ENCODE results near the gene SLC6A15. TPM values are rescaled to one million over a fixed set of nuclear protein-coding genes. Genes with fewer than 3 reads are reported as not detected.
A peak's percentile ranks its signal among the peaks of the same experiment; 100 is the strongest.

SLC6A15 gene
- total and polyA plus RNA-seq, 11 donors = not detected

DNA sequence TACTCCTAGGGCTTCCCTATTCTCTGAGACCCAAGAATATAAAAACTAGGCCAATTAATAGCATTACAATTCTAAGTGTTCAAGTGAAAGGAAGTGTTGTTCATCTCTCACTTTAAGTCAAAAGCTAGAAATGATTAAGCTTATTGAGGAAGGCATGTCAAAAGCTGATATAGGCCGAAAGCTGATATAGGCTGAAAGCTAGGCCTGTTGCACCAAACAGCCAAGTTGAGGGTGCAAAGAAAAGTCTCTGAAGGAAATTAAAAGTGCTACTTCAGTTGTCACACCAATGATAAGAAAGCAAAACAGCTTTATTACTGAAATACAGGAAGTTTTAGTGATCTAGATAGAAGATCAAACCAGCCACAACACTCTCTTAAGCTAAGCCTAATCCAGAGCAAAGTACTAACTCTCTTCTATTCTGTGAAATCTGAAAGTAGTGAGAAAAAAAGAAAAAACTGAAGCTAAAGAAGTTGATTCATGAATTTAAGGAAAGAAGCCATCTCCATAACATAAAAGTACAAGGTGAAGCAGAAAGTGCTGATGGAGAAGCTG, 68.9 kb downstream of the SLC6A15 start:
- H3K27ac ChIP-seq = no peak overlapping the region
- 82 to 87% (median 86%) methylated on average over 1 of the region's 1 CpG for WGBS, 4 donors
- no peaks in the 10 kb centered on the region for H3K36me3 ChIP-seq
- no peaks in the 10 kb centered on the region for H3K4me1 ChIP-seq
- ATAC-seq (no peak), DNase-seq (no peak)
- H3K9me3 ChIP-seq = no peaks in the 10 kb centered on the region
- no peak overlapping the region for H3K4me3 ChIP-seq
- no peak for TF ChIP-seq POLR2A (IDR thresholded peaks at IDR 0.05)
- TF ChIP-seq, protein P1, sequence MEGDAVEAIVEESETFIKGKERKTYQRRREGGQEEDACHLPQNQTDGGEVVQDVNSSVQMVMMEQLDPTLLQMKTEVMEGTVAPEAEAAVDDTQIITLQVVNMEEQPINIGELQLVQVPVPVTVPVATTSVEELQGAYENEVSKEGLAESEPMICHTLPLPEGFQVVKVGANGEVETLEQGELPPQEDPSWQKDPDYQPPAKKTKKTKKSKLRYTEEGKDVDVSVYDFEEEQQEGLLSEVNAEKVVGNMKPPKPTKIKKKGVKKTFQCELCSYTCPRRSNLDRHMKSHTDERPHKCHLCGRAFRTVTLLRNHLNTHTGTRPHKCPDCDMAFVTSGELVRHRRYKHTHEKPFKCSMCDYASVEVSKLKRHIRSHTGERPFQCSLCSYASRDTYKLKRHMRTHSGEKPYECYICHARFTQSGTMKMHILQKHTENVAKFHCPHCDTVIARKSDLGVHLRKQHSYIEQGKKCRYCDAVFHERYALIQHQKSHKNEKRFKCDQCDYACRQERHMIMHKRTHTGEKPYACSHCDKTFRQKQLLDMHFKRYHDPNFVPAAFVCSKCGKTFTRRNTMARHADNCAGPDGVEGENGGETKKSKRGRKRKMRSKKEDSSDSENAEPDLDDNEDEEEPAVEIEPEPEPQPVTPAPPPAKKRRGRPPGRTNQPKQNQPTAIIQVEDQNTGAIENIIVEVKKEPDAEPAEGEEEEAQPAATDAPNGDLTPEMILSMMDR (IDR thresholded peaks at IDR 0.05) = no peak
- intact Hi-C loops (cut with DNase I) = no loop called here
- H3K27me3 ChIP-seq = no peaks in the 10 kb centered on the region

- intact Hi-C loops (cut with DNase I) = no loop called here
- no peak overlapping the region for H3K27ac ChIP-seq
- H3K4me1 ChIP-seq = no peaks in the 10 kb centered on the region
- H3K4me3 ChIP-seq = no peak overlapping the region
- no peaks in the 10 kb centered on the region for H3K9me3 ChIP-seq
- no peaks in the 10 kb centered on the region for H3K36me3 ChIP-seq
- H3K27me3 ChIP-seq = no peaks in the 10 kb centered on the region
- TF ChIP-seq, protein P1 (IDR thresholded peaks at IDR 0.05) = peak; percentile 36 to 69 (median 54)
- TF ChIP-seq POLR2A (IDR thresholded peaks at IDR 0.05) = no peak
- no peak for ATAC-seq
- 91 to 93% (median 92%) methylated on average over 2 of the region's 2 CpGs for WGBS, 4 donors
- DNase-seq = no peak
These were observed 70.1 kb downstream of the SLC6A15 start for GRCh38 chr12:84842406-84843013.

DNA sequence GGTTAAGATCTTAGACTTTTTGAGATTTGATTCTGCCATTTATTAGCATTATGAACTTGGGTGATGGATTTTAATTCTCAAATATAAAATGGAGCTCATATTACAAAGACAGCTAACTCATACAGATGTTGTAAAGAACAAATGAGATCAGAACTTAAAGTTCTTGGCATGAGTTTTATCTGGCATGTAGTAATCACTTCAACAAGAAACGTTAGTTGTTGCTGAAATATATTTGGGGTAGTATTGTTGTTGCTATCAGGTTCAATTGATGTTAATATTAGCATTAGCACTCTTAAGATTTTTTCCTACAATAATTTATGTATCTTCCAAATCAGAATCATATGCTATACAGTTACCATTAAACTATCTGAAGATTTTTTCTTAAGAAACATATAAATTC, 71.0 kb downstream of the SLC6A15 start:
- no peaks in the 10 kb centered on the region for H3K27me3 ChIP-seq
- no peak overlapping the region for H3K4me3 ChIP-seq
- ATAC-seq = no peak
- H3K36me3 ChIP-seq = no peaks in the 10 kb centered on the region
- no peaks in the 10 kb centered on the region for H3K4me1 ChIP-seq
- intact Hi-C loops (cut with DNase I) = no loop called here
- H3K9me3 ChIP-seq = no peaks in the 10 kb centered on the region
- 10 to 19% (median 15%) methylated on average over 1 of the region's 1 CpG for WGBS, 4 donors
- H3K27ac ChIP-seq = no peak overlapping the region
- DNase-seq = no peak
- TF ChIP-seq, protein P1 (IDR thresholded peaks at IDR 0.05) = no peak

DNA sequence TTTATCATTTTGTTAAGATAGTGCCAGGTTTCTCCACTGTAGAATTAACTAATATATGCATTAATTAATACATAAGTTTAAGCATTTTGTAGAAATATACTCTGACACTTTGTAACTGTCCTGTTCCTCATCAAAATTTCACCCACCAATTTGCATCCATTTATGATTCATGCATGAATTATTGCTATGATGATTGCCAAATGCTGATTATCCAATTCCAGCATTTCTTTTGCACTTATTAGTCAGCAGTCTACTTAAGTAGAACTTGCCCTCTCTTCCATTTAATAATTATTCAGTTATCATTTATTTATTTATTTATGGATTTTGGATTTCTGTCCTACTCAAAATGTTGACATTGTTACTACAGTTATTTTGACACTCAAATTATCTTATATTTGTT, 72.2 kb downstream of the SLC6A15 start:
- ATAC-seq (no peak), DNase-seq (no peak)
- no peaks in the 10 kb centered on the region for H3K27me3 ChIP-seq
- H3K4me3 ChIP-seq = no peak overlapping the region
- H3K36me3 ChIP-seq = no peaks in the 10 kb centered on the region
- TF ChIP-seq POLR2A (IDR thresholded peaks at IDR 0.05) = no peak
- TF ChIP-seq, protein P1 (IDR thresholded peaks at IDR 0.05) = no peak
- no peaks in the 10 kb centered on the region for H3K9me3 ChIP-seq
- H3K27ac ChIP-seq = no peak overlapping the region
- no peaks in the 10 kb centered on the region for H3K4me1 ChIP-seq
- intact Hi-C loops (cut with DNase I) = no loop called here

Measured in heart left ventricle (tissue), 16 donors.